Pancreas (tissue), 10 donors: ENCODE results near the gene ZDHHC13. TPM values are rescaled to one million over a fixed set of nuclear protein-coding genes. Genes with fewer than 3 reads are reported as not detected.

Source experiments
- ATAC-seq, 4 donors: fragments of 200-7000 bp; cut with Tn5 transposase; one replicate each; pipeline versions ENCODE4 v1.8.0 to v1.9.1; 2020; ENCODE audit warnings: mild to moderate bottlenecking in 4 of 4, moderate library complexity in 4 of 4
- DNase-seq, 6 donors: peaks; one replicate each; pipeline ENCODE4 v3.0.0-alpha.2; 2020
- FAIRE-seq: peaks from 2 replicates; lab custom pipeline; 2012; peaks lifted over from hg19 to GRCh38; lab: Jason Lieb, UNC
- H3K27ac ChIP-seq, 4 donors: fragments of 200-600 bp; sonication (generic); 1 replicate in 3 of 4; 2 replicates in 1 of 4; pipeline versions ENCODE4 v1.5.0 to v1.8.0; 2020
- H3K27me3 ChIP-seq, 4 donors: fragments of 200-600 bp; one replicate each; pipeline ENCODE4 v1.8.0; 2021
- H3K36me3 ChIP-seq, 3 donors: fragments of 200-600 bp; sonication (generic) in 1 of 3; one replicate each; pipeline versions ENCODE4 v1.5.0 to v1.8.0; 2020 to 2021
- H3K4me1 ChIP-seq, 3 donors: fragments of 200-600 bp; one replicate each; pipeline ENCODE4 v1.8.0; 2021
- H3K4me3 ChIP-seq, 4 donors: fragments of 200-600 bp; sonication (generic) in 2 of 4; one replicate each; pipeline versions ENCODE4 v1.5.0 to v1.8.0; 2020 to 2021
- H3K9me3 ChIP-seq, 4 donors: fragments of 200-600 bp; one replicate each; pipeline ENCODE4 v1.8.0; 2021
- CTCF ChIP-seq, 4 donors: fragments of 200-600 bp; sonication (generic) in 3 of 4; IDR thresholded peaks; one replicate each; pipeline versions ENCODE4 v1.5.0 to v1.8.0; 2021; ENCODE audit warnings: antibody characterized with exemption in 4 of 4
- whole genome bisulfite sequencing, 2 donors: extraction: QIAGEN DNeasy Blood & Tissue Kit; methylation state at CpG; one replicate each; pipeline ENCODE4 v1.1.7; 2013; 5-methylcytosine and 5-hydroxymethylcytosine counted together
- intact Hi-C, 3 donors: fragments of 100-400 bp; cut with DNase I; formaldehyde crosslinking; loops; one replicate each; pipeline versions ENCODE4 v1.11.1 to v1.14.2; 2022
- polyA plus RNA-seq, 2 donors: library from polyadenylated mRNA; stranded (reverse); fragments of 200-250 nt; gene quantifications; one replicate each; pipeline ENCODE4 v1.2.3, GENCODE V29; 2013
- total RNA-seq, 6 donors: library from RNA; stranded (reverse); fragmentation: NEBNext Ultra II Directional in 4 of 6; extraction: Animal tissue kit (Norgen Biotek cat#: 25700) in 4 of 6; gene quantifications; one replicate each; pipeline versions ENCODE4 v1.2.1 to v1.2.4, GENCODE V29; 2021 to 2023
- donor health status: healthy with polysubstance abuse.
- donor health status: DM: no; HTN: no; CAD: no; lungs with moderate emphysema.
- donor health status: DM: no; HTN: no; CAD: no.
- donor health status: control.
- donor health status: control.
- donor health status: Bipolar disorder and iron deficiency.
- donor health status: DM: yes; HTN: yes; CAD: no.
- donor health status: DM: no; HTN: no; CAD: no.
- donor health status: DM: no; HTN: no; CAD: no.
- donor health status: DM: yes; HTN: yes; CAD: no.

The ZDHHC13 gene
- total and polyA plus RNA-seq, 8 donors = 4.5 to 11.5 (median 7.5) TPM

GRCh38 chr11:19105011-19105410, 12.0 kb upstream of the ZDHHC13 start:
- Histone ChIP-seq H3K27ac (no peak overlapping the region), H3K36me3 (no peaks in the 10 kb centered on the region), H3K27me3 (no peaks in the 10 kb centered on the region), H3K4me1 (peaks cover 0 to 14% (median 2%) of the 10 kb centered on the region in 3 donors), H3K9me3 (no peaks in the 10 kb centered on the region), H3K4me3 (no peak overlapping the region)
- no peak for ATAC-seq
- DNase-seq = no peak
- intact Hi-C loops = no loop called here
- FAIRE-seq = no peak
- 84 to 92% methylated on average over 1 of the region's 1 CpG for WGBS, 2 donors
- TF ChIP-seq CTCF (IDR thresholded peaks at IDR 0.05) = no peak

- H3K9me3 ChIP-seq = no peaks in the 10 kb centered on the region
- H3K27ac ChIP-seq = no peak overlapping the region
- peaks cover 0 to 9% (median 2%) of the 10 kb centered on the region in 3 donors for H3K4me1 ChIP-seq
- FAIRE-seq = no peak
- intact Hi-C loops = no loop called here
- H3K4me3 ChIP-seq = no peak overlapping the region
- no peaks in the 10 kb centered on the region for H3K27me3 ChIP-seq
- ATAC-seq = no peak
- H3K36me3 ChIP-seq = no peaks in the 10 kb centered on the region
- DNase-seq = no peak
- 95 to 100% methylated on average over 1 of the region's 1 CpG for WGBS, 2 donors
- no peak for TF ChIP-seq CTCF (IDR thresholded peaks at IDR 0.05)
Measured at GRCh38 chr11:19107125-19107524, 9.8 kb upstream of the ZDHHC13 start.

- no peaks in the 10 kb centered on the region for H3K27me3 ChIP-seq
- no peak overlapping the region for H3K27ac ChIP-seq
- no peaks in the 10 kb centered on the region for H3K4me1 ChIP-seq
- TF ChIP-seq CTCF (IDR thresholded peaks at IDR 0.05) = no peak
- DNase-seq (peak in 5 of 6 donors; percentile 30 to 60 (median 49)), FAIRE-seq (no peak), ATAC-seq (peak; percentile 68 to 88 (median 82))
- 36 to 40% methylated on average over 3 of the region's 3 CpGs for WGBS, 2 donors
- intact Hi-C loops = no loop called here
- no peak overlapping the region for H3K4me3 ChIP-seq
- H3K9me3 ChIP-seq = no peaks in the 10 kb centered on the region
- no peaks in the 10 kb centered on the region for H3K36me3 ChIP-seq
Measured at GRCh38 chr11:19110295-19110694, 6.7 kb upstream of the ZDHHC13 start.

GRCh38 chr11:19111809-19112208, 5.2 kb upstream of the ZDHHC13 start:
- H3K9me3 ChIP-seq = no peaks in the 10 kb centered on the region
- FAIRE-seq = no peak
- H3K36me3 ChIP-seq = no peaks in the 10 kb centered on the region
- TF ChIP-seq CTCF (IDR thresholded peaks at IDR 0.05) = no peak
- no peaks in the 10 kb centered on the region for H3K27me3 ChIP-seq
- no peak overlapping the region for H3K27ac ChIP-seq
- intact Hi-C loops = no loop called here
- no peak for DNase-seq
- H3K4me3 ChIP-seq = no peak overlapping the region
- H3K4me1 ChIP-seq = no peaks in the 10 kb centered on the region
- no peak for ATAC-seq

- 25 to 27% methylated on average over 16 of the region's 16 CpGs for WGBS, 2 donors
- H3K4me3 ChIP-seq = peak overlapping the region; percentile 56 to 94 (median 90)
- H3K9me3 ChIP-seq = no peaks in the 10 kb centered on the region
- H3K4me1 ChIP-seq = peaks cover 8 to 13% (median 12%) of the 10 kb centered on the region in 3 donors
- H3K27ac ChIP-seq = peak overlapping the region in 3 of 4 donors; percentile 61 to 83 (median 81)
- intact Hi-C loops = no loop called here
- FAIRE-seq = no peak
- no peaks in the 10 kb centered on the region for H3K27me3 ChIP-seq
- no peaks in the 10 kb centered on the region for H3K36me3 ChIP-seq
- ATAC-seq = no peak
- no peak for TF ChIP-seq CTCF (IDR thresholded peaks at IDR 0.05)
- DNase-seq = no peak
Measured at GRCh38 chr11:19116276-19116970, 545 bp upstream of the ZDHHC13 start.
